ENCODE measurements around the gene NSMF.
A peak's percentile ranks its signal among the peaks of the same experiment; 100 is the strongest.

The NSMF gene

DNA sequence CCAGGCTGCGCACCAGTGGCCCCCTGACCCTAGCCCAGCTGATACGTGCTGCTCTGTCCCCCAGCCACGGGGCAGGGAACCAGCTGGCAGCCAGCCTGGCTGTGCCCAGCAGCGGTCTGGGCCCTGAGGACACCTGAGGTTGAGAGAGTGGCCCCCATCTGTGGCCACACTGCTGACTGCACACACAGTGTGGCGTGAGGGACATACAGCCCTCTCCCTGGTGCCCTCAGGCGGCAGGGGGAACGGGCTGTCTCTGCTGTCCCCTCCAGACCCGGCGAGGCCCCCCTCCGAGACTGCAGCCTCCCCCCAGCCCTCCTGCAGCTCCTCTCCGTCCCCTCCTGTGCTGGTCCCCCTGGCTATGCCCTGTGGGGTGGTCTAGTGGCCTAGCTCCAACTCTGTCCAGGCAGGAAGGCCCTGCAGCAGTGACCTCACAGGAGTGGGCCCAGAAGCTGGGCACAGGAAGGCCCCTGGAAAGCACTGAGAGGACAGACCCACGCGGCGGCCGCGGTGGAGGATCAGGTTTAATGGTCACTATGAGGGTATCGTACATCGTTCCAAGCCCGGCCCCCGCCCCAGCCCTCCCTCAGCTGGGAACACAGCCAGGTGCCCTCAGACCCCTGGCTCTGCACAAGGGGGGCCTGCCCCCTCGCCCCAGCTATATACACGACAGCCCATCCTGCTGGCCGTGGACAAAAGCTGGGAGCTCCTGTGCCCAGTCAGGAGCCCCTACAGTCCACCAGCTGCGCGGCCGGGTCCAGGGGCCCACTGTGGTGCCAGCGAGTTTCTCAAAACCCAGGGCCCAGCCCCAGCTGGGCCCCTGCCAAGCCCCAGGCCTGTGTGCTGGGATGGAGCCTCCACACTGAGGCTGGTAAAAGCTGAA, 11.2 kb downstream of the NSMF start:
- DNase-seq (ENCODE audit: low spot score), result peak; percentile 31

DNA sequence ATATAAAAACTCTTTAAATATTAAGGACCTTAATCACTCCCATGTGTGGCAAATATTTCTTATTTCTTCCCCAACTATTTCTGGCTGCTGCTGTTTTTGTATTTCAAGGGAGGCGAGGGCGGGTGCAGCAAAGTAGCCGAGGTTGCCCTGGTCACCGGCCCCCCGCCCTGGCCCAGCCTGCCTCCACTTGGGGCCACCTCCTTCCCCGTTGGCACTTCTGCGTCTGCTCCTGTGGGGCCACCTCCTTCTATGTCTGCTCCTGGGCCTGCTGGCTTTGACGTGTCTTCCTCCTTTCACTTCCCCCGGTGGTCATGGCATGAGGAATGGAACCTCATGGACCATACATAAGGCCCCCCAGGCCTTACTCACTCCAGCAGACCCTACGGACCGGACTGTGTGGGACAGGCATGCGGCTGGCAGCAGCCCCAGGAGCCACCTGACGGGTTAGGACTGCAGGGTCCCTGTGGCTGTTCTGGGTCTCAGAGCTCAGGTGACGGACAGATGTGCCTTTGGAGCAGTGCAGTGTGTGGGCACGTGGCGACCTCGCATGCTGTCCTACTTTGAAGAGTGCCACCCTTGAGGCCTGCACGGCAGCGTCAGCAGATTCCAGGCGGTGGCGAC, 12.2 kb downstream of the NSMF start:
- peak; percentile 35 for DNase-seq (ENCODE audit: low spot score)

DNA sequence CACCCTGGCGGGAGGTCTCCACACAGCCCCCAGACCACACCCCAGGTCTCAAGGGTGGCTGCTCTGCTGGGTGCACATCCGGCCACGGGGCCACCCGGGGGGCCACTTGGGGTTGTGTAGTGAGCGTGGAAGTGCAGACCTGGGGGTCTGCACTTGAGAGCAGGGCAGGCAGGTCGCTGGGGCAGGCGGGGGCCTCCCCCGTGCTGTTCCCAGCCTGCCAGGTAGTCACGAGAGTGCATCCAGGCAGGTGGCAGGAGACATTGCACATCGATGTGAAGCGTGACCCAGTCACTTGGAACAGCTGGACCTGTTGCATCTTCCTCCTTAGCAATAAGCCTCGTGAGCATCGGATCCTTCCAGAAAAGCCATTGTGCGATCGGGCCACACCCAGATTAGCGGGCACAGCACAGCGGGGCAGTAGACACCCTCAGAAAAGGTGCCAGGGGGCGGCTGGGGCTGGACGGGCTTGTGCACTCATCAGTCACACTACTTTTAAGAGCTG, 13.2 kb downstream of the NSMF start:
- no peak for DNase-seq (ENCODE audit: low spot score)

DNA sequence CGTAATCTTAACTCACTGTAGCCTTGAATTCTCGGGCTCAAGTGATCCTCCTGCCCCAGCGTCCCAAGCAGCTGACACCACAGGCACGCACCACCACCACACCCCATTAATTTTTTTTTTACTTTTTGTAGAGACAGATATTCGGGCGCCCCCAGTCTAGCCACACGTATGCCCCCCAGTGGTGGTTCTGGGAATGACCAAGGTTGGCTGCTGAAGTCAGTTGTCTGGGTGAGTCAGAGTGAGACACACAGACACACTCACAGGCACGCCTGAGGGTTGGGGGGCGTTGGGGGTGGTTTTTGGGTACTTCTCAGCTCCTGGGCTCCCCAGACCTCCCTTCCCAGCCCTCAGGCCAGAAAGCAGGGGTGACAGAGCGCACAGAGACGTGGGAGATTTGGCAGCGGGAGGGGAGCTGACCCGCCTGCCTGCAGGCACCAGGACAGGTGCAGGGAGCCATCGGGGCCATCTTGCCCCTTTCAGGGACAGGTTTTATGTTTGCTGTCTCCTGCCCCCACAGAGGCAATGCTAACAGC, 13.8 kb downstream of the NSMF start:
- DNase-seq (ENCODE audit: low spot score), result peak; percentile 45

DNA sequence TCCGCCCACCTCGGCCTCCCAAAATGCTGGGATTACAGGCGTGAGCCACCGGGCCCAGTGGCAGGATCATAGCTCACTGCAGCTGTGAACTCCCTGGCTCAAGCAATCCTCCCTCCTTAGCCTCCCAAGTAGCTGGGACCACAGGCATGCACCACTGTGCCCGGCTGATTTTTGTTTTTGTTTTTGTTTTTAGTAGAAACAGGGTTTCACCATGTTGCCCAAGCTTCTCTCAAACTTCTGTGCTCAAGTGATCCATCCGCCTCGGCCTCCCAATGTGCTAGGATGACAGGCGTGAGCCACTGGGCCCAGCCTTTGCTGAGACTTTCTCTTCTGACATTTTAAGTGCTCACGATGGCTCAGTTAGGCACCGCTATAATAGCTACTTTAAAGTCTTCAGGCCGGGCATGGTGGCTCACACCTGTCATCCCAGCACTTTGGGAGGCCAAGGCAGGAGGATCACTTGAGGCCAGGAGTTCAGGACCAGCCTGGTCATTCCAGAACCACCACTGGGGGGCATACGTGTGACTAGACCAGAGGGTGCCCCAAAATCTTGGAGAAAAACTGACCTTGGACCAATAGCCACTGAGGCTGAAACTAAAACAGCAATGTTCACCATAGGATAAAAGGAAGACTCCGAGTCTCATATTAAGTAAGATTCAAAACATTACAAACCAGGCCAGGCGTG, 14.9 kb downstream of the NSMF start:
- DNase-seq (ENCODE audit: low spot score), result no peak

DNA sequence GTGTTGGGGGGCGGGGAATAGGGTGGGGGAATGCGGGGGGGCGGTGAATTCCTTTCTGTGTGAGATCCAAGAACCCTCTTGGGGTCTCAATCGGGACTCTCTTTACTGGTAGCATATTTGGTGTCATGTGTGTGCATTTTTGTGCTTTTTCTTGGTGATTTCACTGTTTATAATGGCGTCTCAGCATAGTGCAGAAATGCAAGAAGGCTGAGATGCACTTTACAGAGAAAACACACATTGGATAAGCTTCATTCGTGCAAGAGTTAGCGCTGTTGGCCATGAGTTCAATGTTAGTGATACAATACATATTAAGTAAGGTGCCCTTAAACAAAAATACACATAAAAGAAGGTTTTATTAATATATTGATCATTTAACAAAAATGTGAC, 17.2 kb downstream of the NSMF start:
- DNase-seq (ENCODE audit: low spot score), result no peak

DNA sequence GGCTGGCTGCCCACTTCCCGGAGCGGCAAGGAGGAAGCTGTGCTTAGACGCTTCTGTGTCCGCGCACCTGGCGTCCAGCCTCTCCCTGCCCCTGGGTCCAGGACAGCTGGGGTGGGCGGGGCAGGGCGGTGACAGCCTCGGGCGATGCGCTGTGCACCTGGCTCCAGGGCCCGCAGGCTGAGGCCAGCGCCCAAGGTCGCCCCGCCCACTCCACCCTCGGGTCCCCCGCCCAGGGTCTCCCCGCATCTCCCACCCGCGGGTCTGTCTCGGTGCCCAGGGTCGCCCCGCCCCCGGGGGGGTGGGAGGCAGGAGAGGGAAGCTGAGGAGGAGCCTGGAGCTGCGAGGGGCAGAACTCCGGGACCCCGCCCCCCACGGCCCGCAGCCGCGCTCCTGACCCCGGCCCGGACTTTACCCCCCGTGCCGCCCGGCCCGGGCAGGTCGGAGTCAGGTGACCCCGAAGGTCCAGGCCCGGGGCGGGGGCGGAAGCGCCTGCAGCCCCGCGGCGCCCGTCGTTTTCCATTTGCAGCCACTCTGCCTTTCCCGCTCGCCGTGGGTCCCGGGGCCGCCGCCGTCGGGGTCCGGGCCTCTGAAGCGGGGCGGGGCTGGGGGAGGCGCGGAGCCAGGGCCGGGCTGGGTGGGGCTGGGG, 17.7 kb downstream of the NSMF start, which contains the start of gene ENTPD8:
Gene ENTPD8 (minus strand): TSS at position 69 of the 646 bp plus-strand sequence. CDS start 3,072 bp downstream, outside the sequence.
- DNase-seq (ENCODE audit: low spot score), result no peak

DNA sequence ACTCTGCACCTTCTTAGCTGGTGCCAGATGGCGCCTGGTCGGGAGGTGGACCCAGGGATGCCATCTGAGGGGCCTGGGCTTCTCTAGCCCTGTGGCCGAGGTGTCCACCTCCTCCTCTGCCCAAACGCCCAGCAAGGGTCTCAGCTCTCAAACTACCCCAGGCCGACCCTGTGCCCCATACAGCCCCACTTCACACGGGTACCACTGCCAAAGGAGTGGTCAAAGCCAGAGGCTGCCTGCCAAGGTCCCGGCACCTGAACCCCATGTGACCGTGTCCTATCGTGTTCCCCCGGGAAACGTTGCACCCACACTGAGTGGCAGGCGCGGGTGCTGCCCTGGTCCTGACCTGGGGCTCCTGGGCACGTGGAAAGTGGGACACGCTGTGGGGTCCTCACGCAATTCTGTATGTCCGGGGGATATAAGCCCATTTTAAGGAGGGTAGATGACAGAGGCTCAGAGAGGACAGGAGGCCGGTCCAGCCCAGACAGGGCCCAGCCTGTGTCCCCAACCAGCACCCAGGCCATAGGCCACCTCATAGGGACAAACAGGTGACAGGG, 19.9 kb downstream of the NSMF start:
- DNase-seq (ENCODE audit: low spot score), result no peak

DNA sequence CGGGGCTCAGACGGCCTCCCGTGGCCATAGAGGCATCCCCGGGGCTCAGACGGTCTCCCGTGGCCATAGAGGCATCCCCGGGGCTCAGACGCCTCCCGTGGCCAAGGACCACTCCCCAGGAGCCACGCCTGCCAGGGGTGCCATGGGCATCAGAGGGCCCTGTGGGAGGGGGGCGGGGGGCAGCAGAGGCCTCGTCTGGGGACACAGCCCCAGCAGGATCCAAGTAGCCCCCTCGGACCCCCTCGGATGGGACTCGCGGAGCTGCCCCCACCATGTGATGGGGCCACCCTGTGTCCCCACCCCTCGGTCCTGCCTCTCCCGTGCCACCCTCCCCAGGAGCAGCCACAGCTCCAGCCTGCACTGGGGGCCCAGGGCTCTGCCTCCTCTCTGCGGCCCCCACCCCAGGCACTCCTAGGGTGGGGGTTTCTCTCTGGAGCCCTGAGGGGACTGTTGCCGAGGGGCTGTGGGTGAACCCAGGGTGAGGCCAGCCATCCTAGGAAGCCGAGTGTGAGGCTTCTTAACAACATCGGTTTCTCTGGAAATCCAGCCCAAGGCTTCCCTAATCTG, 20.5 kb downstream of the NSMF start:
- DNase-seq (ENCODE audit: low spot score), result no peak

DNA sequence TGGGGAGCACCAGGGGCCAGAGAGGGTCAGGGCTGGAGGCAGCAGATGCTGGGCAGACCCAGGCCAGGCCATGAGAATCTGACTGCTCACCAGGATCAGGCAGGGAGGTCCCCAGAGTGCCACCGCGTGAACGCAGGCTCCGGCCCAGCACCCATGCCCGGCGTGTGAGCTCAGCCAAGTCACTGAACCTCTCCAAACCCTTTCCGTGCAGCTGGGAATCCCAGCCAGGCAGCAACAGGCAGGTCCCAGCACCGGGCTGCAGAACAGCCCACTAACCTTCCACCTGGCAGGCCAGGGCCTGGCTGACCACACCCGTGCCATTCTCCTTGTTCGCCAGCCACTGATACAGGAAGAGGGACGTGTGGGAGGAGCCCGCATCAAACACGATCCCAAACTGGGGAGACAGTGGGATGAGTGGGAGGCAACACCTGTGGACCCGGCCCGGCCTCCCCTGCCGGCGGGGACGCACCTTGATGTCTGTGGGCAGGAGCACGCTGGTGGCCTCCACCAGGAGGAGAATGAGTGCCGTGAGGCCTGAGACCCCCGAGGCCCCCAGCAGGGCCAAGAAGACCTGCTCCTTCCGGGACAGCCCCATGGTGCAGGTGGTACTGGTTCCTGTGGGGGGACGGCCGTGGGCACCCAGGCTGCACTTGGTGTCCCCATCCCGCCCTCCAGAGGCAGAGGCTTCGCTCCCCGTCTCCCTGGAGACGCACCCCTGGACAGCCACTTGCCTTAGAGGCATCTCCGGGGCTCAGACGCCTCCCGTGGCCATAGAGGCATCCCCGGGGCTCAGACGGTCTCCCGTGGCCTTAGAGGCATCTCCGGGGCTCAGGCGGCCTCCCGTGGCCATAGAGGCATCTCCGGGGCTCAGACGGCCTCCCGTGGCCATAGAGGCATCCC, 21.2 kb downstream of the NSMF start:
- DNase-seq (ENCODE audit: low spot score), result no peak

DNA sequence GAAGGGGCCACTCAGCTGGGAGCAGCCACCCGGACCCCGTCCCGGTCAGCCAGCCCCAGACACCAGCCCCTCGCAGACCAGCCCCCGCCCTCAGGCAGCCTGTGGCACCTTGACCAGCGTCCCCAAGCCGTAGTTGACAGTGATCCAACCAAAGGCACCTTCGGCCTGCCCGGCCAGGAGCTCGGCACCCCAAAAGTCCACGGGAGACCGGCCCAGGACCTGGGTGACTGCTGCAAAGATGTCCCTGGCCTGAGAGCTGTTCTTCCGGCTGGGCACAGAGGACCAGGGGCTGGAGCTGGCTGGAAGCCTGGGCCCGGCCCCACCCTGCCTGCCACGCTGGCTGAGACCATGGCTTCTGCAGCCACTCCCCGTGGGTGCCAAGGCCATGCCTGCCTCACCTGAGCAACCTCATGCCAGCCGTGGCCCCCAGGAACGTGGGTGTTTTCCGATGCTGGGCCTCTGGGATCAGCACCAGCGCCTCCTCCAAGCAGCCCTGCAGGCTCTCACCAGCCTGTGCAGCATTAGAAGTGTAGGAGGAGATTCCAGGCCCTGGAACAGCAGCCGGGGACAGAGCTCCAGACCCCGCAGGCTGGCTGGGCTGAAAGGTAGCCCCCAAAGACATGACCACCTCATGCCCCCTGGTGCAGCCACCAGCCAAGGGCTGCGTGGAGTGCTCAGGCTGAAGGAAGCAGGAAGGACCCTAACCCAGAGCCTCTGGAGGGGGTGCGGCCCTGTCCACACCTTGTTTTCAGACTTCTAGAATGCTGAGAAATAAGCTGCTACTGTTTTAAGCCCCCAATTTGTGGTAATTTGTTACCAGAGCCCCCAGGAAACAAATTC, 22.2 kb downstream of the NSMF start:
- no peak for DNase-seq (ENCODE audit: low spot score)

DNA sequence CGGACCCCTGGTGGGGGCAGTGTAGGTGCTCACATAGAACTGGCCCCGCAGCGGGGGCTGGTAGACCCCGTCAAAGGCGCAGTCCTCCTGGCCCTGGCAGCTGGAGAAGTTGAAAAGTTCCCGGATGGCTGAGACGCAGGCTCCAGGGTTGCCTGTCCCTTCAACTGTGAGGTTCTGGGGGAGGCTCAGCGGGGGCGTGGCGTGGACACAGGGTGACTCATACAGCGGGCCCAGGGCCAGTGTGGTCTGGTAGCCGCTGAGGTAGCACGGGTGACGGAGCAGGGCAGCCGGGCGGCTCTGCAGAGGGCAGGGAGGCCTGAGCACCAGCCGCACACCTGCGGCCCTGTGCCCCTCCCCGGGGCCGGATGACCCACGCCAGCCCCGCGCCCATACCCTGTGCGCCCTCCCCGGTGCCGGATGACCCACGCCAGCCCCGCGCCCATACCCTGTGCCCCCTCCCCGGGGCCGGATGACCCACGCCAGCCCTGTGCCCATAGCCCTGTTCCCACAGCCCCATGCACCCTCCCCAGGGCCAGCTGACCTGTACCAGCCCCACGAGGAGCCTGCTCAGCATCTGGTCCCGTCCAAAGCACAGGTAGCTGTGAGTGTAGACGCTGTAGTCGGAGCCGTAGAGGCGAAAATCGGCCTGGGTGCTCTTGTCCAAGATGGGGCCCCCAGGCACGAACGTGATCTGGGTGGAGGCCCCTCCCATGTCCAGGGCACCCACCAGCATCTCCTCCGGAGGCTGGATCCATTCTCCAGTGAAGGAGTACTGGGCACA, 23.0 kb downstream of the NSMF start:
- DNase-seq (ENCODE audit: low spot score), result no peak

DNA sequence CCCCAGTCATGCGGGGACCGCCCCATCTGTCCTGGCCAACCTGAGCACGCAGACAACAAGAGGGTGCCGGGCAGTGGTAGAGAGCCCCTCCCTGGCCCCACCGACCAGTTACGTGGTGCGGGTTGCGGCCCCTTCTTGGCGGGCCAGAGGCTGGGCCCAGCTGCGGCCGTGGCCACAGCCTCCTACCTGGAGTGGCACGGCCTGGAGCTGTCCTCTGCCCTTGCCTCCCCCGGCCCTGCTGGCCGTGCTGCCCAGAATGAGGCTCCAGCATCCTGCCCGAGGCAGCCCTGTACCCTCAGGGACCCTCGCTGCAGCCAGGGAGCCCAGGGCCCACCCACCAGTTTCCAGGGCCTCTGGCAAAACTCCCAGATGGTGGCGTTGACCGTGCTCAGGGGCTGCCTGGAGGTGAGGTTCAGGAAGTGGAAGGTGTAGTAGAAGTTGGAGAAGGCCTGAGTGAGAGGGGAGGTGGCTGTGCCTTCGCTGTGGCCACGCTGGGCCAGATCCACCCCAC, 23.7 kb downstream of the NSMF start:
- DNase-seq (ENCODE audit: low spot score), result no peak

DNA sequence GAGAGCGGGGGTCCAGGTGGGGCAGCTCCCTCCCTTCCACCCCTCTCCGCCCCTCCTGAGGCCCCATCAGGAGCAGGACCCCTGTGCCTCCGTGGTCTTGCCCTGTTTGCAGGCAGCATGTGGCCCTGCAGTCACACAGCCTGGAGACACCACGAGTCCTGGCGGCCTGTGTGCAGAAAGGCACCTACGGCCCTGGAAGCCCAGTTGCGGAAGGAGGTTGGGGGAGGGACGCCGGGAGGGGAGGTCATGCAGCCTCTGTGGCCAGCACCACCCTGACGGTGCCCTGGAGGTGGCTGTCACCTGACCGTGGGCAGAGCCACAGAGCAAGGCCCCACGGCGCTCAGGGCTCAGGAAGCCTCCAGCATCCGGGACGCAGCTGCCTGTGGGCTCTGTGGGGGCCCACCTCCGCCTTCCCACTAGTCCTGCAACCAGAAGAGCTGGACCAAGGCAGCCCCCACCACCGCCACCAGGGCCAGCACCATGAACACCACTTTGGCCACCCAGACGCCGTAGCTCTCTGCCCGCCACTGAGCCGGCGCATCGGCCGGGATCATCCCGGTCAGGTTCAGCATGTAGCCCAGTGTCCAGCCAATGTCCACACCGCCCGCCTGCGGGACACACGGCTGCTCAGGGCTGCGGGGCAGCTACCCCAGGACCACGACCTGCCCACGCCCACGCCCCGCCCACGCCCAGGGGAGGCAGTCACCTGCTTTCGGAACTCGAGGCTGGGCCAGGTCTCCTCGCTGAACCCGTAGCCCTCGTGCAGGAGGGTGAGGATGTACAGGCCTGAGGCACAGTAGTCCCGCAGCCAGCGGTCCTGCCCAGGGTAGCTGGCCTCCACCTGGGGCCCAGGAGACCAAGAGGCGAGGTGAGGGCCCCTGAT, 24.4 kb downstream of the NSMF start:
- DNase-seq (ENCODE audit: low spot score), result no peak

DNA sequence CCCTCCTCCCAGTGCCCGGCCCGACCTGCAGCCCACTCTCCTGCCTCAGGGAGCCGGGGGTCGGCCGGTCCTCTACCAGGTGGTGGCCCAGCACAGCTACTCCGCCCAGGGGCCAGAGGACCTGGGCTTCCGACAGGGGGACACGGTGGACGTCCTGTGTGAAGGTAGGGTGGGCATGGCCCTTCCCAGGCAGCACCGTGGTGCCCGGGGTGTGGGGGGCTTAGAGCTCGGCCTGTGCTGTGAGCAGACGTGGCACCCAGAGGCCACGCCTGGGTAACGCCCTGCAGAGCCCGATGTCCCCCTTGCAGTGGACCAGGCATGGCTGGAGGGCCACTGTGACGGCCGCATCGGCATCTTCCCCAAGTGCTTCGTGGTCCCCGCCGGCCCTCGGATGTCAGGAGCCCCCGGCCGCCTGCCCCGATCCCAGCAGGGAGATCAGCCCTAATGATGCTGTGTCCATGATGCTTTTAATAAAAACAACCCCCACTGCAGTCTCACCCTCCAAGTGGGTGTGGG, 25.2 kb downstream of the NSMF start:
- DNase-seq (ENCODE audit: low spot score), result no peak

DNA sequence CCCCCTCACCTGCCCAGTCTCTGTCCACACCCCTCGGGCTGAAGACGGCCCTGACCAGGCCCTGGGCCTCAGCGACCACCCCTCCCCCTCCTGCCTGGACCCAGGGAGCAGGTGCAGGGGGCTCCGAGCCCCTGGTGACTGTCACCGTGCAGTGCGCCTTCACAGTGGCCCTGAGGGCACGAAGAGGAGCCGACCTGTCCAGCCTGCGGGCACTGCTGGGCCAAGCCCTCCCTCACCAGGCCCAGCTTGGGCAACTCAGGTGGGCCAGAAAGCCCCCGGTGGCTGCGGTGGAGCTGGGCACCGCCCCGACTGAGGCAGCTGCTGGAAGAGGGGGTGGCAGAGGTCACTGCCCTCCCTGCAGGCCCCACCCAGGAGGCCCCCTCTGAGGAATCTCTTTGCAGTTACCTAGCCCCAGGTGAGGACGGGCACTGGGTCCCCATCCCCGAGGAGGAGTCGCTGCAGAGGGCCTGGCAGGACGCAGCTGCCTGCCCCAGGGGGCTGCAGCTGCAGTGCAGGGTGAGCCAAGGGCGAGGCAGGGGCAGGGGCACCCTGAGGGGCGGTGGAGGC, 25.7 kb downstream of the NSMF start:
- DNase-seq (ENCODE audit: low spot score), result no peak
